ENCODE measurements around the gene TMC4. TPM values are rescaled to one million over a fixed set of nuclear protein-coding genes. Genes with fewer than 3 reads are reported as not detected.

Gene TMC4
- polyA plus RNA-seq, 1 of the 3 experiments (the other 2 are of a cell fraction): 2.8 TPM

DNA sequence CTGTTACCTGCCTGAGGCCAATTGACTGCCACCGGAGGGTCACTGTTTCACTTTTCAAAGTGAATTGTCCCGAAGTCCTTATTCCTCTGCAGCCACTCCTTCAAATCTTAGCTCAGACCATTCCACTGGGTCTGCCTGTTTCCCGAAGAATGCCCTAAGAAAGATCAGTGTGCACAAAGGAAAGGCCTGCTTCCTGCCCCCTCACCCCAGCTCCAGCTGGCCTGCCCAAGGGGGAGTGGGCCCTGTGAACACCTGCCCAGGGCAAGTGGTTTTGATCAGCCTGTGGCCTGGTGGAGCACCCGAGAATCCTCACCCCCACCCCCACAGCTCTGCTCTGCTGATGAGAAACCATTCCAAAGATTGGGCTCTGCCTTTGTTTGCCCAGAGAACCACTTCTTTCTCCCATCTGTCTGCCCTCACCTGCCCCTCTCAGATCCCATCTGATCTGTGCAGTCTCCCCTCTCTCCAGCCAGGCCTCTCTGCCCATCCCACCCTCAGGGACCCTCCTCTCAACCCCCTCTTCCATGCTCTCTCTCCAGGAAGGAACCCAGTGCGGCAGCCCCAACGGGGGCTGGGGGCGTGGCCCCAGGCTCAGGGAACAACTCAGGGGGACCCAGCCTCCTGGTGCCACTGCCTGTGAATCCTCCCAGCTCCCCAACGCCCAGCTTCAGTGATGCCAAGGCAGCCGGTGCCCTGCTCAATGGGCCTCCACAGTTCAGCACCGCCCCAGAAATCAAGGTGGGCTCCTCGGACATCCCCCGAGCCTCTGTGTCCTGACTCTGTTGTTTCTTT lies 23.7 kb downstream of the TMC4 start:
- Histone ChIP-seq H3K36me3 (replicated peaks in 1 of 2; ENCODE audit: control insufficient read depth in 1 of 2, insufficient read depth in 2 of 2, low read length in 1 of 2) (peaks cover 22 to 90% of the 10 kb centered on the region in 2 experiments), H3K4me2 (no peak overlapping the region), H4K20me1 (ENCODE audit: insufficient read depth) (no peaks in the 10 kb centered on the region), H3F3A (replicated peaks; ENCODE audit: insufficient read depth) (peaks cover 12% of the 10 kb centered on the region), H3K4me3 (ENCODE audit: low read depth in 2 of 2, low read length in 1 of 2) (no peak overlapping the region), H3K9ac (no peak overlapping the region), H3K27ac (ENCODE audit: low read depth in 2 of 2, low read length in 1 of 2) (no peak overlapping the region), H3K79me2 (ENCODE audit: insufficient read depth) (no peaks in the 10 kb centered on the region), H3K4me1 (ENCODE audit: control insufficient read depth in 1 of 2, insufficient read depth in 2 of 2, low read depth in 1 of 2, low read length in 1 of 2) (no peaks in the 10 kb centered on the region), H3K9me2 (no peaks in the 10 kb centered on the region), H3K9me3 (no peaks in the 10 kb centered on the region), H3K27me3 (ENCODE audit: insufficient read depth) (no peaks in the 10 kb centered on the region), H2AFZ (ENCODE audit: low read depth) (no peak overlapping the region)
- TF ChIP-seq GATA2 (CRISPR knock-in tag; IDR thresholded peaks at IDR 0.05) (no peak), TCF12 (IDR thresholded peaks at IDR 0.05) (no peak), FOXM1 (IDR thresholded peaks at IDR 0.05; ENCODE audit: low read depth) (no peak), RAD21 (IDR thresholded peaks at IDR 0.05; ENCODE audit: low read length) (no peak), MXI1 (IDR thresholded peaks at IDR 0.05; ENCODE audit: low read depth, low read length) (no peak), SIN3A (IDR thresholded peaks at IDR 0.05; ENCODE audit: borderline replicate concordance, low read depth, low read length) (no peak), TAF1 (IDR thresholded peaks at IDR 0.05; ENCODE audit: borderline replicate concordance, low read depth, low read length) (no peak), EZH2phosphoT487 (IDR thresholded peaks at IDR 0.05; ENCODE audit: borderline replicate concordance, low read depth) (no peak), SMC3 (IDR thresholded peaks at IDR 0.05; ENCODE audit: low read depth, low read length) (no peak), ELF1 (IDR thresholded peaks at IDR 0.05) (no peak), GABPA (IDR thresholded peaks at IDR 0.05; ENCODE audit: low read depth) (no peak), RCOR1 (IDR thresholded peaks at IDR 0.05; ENCODE audit: low read length) (no peak), TEAD4 (IDR thresholded peaks at IDR 0.05; ENCODE audit: borderline replicate concordance, insufficient read depth) (no peak), NFIC (IDR thresholded peaks at IDR 0.05; ENCODE audit: borderline replicate concordance) (no peak), MEF2A (IDR thresholded peaks at IDR 0.05; ENCODE audit: borderline replicate concordance, low read depth) (no peak), NRF1 (IDR thresholded peaks at IDR 0.05; ENCODE audit: low read depth, low read length) (no peak), FOSL2 (IDR thresholded peaks at IDR 0.05; ENCODE audit: borderline replicate concordance, low read depth) (no peak)
- TF ChIP-seq, protein P1, sequence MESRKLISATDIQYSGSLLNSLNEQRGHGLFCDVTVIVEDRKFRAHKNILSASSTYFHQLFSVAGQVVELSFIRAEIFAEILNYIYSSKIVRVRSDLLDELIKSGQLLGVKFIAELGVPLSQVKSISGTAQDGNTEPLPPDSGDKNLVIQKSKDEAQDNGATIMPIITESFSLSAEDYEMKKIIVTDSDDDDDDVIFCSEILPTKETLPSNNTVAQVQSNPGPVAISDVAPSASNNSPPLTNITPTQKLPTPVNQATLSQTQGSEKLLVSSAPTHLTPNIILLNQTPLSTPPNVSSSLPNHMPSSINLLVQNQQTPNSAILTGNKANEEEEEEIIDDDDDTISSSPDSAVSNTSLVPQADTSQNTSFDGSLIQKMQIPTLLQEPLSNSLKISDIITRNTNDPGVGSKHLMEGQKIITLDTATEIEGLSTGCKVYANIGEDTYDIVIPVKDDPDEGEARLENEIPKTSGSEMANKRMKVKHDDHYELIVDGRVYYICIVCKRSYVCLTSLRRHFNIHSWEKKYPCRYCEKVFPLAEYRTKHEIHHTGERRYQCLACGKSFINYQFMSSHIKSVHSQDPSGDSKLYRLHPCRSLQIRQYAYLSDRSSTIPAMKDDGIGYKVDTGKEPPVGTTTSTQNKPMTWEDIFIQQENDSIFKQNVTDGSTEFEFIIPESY (IDR thresholded peaks at IDR 0.05; ENCODE audit: borderline replicate concordance, low read depth): no peak
- TF ChIP-seq, protein P2, sequence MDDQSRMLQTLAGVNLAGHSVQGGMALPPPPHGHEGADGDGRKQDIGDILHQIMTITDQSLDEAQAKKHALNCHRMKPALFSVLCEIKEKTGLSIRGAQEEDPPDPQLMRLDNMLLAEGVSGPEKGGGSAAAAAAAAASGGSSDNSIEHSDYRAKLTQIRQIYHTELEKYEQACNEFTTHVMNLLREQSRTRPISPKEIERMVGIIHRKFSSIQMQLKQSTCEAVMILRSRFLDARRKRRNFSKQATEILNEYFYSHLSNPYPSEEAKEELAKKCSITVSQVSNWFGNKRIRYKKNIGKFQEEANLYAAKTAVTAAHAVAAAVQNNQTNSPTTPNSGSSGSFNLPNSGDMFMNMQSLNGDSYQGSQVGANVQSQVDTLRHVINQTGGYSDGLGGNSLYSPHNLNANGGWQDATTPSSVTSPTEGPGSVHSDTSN (IDR thresholded peaks at IDR 0.05): no peak
- TF ChIP-seq, protein P3, sequence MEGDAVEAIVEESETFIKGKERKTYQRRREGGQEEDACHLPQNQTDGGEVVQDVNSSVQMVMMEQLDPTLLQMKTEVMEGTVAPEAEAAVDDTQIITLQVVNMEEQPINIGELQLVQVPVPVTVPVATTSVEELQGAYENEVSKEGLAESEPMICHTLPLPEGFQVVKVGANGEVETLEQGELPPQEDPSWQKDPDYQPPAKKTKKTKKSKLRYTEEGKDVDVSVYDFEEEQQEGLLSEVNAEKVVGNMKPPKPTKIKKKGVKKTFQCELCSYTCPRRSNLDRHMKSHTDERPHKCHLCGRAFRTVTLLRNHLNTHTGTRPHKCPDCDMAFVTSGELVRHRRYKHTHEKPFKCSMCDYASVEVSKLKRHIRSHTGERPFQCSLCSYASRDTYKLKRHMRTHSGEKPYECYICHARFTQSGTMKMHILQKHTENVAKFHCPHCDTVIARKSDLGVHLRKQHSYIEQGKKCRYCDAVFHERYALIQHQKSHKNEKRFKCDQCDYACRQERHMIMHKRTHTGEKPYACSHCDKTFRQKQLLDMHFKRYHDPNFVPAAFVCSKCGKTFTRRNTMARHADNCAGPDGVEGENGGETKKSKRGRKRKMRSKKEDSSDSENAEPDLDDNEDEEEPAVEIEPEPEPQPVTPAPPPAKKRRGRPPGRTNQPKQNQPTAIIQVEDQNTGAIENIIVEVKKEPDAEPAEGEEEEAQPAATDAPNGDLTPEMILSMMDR (IDR thresholded peaks at IDR 0.05): no peak
- 91% methylated on average over 11 of the region's 12 CpGs for WGBS (ENCODE audit: low lambda C conversion rate)
- POLR2A ChIA-PET: interaction anchor here (1.2 to 1.6 kb wide), 2 partner anchors 10 to 12 kb away, joined by 3 to 6 read pairs; partner anchors contain the start of gene LENG1
- no peak for DNase-seq
- CTCF ChIA-PET: no interaction called here

All from SK-N-SH (cell line).